HepG2 (cell line): ENCODE data around the gene SSX2IP. TPM values are rescaled to one million over a fixed set of nuclear protein-coding genes. Genes with fewer than 3 reads are reported as not detected.

Experiments used
- ATAC-seq: fragments of 200-7000 bp; cut with Tn5 transposase; 3 replicates; pipeline ENCODE4 v1.9.1; 2020; ENCODE audit warnings: mild to moderate bottlenecking, moderate library complexity
- BruUV-seq: library from RNA; stranded (reverse); fragments of 400-500 nt; replicated peaks from 2 replicates; lab custom pipeline; 2021; lab: Mats Ljungman, UMichigan
- CTCF ChIA-PET: fragments of 300-600 bp; formaldehyde crosslinking; extraction: SDS; loops from one replicate; lab custom pipeline; 2021; ENCODE audit warnings: low total read pairs, inconsistent platforms, low intra/inter-chr PET ratio; lab: Yijun Ruan, JAX
- POLR2A ChIA-PET: fragments of 350-600 bp; sonication (Branson Sonifier 250); formaldehyde crosslinking; loops from one replicate; lab custom pipeline; 2020; ENCODE audit warnings: antibody characterized with exemption, inconsistent platforms; lab: Yijun Ruan, JAX
- DNase-seq: peaks from one replicate; pipeline ENCODE4 v3.0.0-alpha.2; 2015; ENCODE audit warnings: low spot score
- FAIRE-seq: peaks from 3 replicates; lab custom pipeline; 2011; peaks lifted over from hg19 to GRCh38; lab: Jason Lieb, UNC
- H2AFZ ChIP-seq: one replicate; pipeline ENCODE4 v1.6.1; 2011; ENCODE audit warnings: low read length, inconsistent platforms
- H3K27ac ChIP-seq: fragments of 300-600 bp; 3 replicates; pipeline ENCODE4 v1.8.0; 2011; ENCODE audit warnings: mixed run types, mild to moderate bottlenecking, mixed read lengths, low read length, inconsistent platforms; ENCODE audit not compliant: insufficient read depth; ENCODE audit errors: extremely low read length
- H3K27me3 ChIP-seq, 2 experiments: fragments of 200-600 bp in 1 of 2; 2 replicates in 1 of 2; 3 replicates in 1 of 2; pipeline versions ENCODE4 v1.6.0 to v1.8.0; 2011; ENCODE audit warnings: low read length in 2 of 2, mild to moderate bottlenecking in 2 of 2, moderate library complexity in 2 of 2, inconsistent platforms in 1 of 2; ENCODE audit not compliant: insufficient read depth in 2 of 2, control insufficient read depth in 1 of 2
- H3K36me3 ChIP-seq, 2 experiments: fragments of 200-600 bp in 1 of 2; replicated peaks in 1 of 2; 2 replicates in 1 of 2; 3 replicates in 1 of 2; pipeline versions ENCODE4 v1.5.1 to v1.8.0; 2011; ENCODE audit warnings: low read length in 2 of 2, inconsistent platforms in 1 of 2; ENCODE audit not compliant: insufficient read depth in 2 of 2, control insufficient read depth in 1 of 2
- H3K4me1 ChIP-seq: 2 replicates; pipeline ENCODE4 v1.5.1; 2012; ENCODE audit warnings: low read length, inconsistent platforms; ENCODE audit not compliant: insufficient read depth
- H3K4me2 ChIP-seq: 2 replicates; pipeline ENCODE4 v1.6.0; 2011; ENCODE audit warnings: low read depth, low read length, inconsistent platforms
- H3K4me3 ChIP-seq, 3 experiments: fragments of 200-600 bp in 1 of 3; sonication (generic), shearing (Covaris generic) in 1 of 3; replicated peaks in 1 of 3; 2 replicates each; pipeline ENCODE4 v1.5.1; 2011 to 2016; ENCODE audit warnings: low read length in 3 of 3, inconsistent platforms in 2 of 3, low read depth in 2 of 3, mild to moderate bottlenecking in 2 of 3, control low read depth in 1 of 3, mixed read lengths in 1 of 3; ENCODE audit not compliant: insufficient read depth in 1 of 3
- H3K79me2 ChIP-seq: one replicate; pipeline ENCODE4 v1.6.1; 2011; ENCODE audit warnings: low read length, inconsistent platforms; ENCODE audit not compliant: insufficient read depth
- H3K9ac ChIP-seq: 2 replicates; pipeline ENCODE4 v1.6.0; 2011; ENCODE audit warnings: mild to moderate bottlenecking, low read depth, low read length, inconsistent platforms; ENCODE audit not compliant: insufficient read depth
- H3K9me3 ChIP-seq: 2 replicates; pipeline ENCODE4 v1.5.1; 2012; ENCODE audit warnings: mild to moderate bottlenecking, low read length
- H4K20me1 ChIP-seq: 2 replicates; pipeline ENCODE4 v1.6.0; 2011; ENCODE audit warnings: inconsistent platforms, mild to moderate bottlenecking, low read length, moderate library complexity; ENCODE audit not compliant: insufficient read depth
- ARID5B ChIP-seq: IDR thresholded peaks from 2 replicates; pipeline ENCODE4 v1.4.0; 2020; ENCODE audit warnings: mild to moderate bottlenecking, missing genetic modification reagents
- CHD2 ChIP-seq: IDR thresholded peaks from 2 replicates; pipeline ENCODE4 v1.6.1; 2011; ENCODE audit warnings: low read depth, low read length, improper control_type of control experiment
- HOMEZ ChIP-seq: IDR thresholded peaks from 2 replicates; pipeline ENCODE4 v1.6.1; 2016; ENCODE audit warnings: low read depth
- IRX3 ChIP-seq: sonication (generic); formaldehyde crosslinking; IDR thresholded peaks from 2 replicates; pipeline ENCODE4 v1.8.1; 2023; ENCODE audit warnings: mild to moderate bottlenecking, low read depth, missing genetic modification reagents, borderline replicate concordance
- MEIS2 ChIP-seq: sonication (generic); formaldehyde crosslinking; IDR thresholded peaks from 2 replicates; pipeline ENCODE4 v1.9.0; 2021; ENCODE audit warnings: mild to moderate bottlenecking, missing genetic modification reagents
- PRMT3 ChIP-seq: sonication (generic); formaldehyde crosslinking; IDR thresholded peaks from 2 replicates; pipeline ENCODE4 v1.8.1; 2022; ENCODE audit warnings: low read depth, mild to moderate bottlenecking, moderate library complexity, missing genetic modification reagents, borderline replicate concordance
- REPIN1 ChIP-seq: sonication (generic); formaldehyde crosslinking; IDR thresholded peaks from 2 replicates; pipeline ENCODE4 v1.8.0; 2022; ENCODE audit warnings: missing genetic modification reagents, low read depth, mild to moderate bottlenecking, borderline replicate concordance
- SAFB2 ChIP-seq: sonication (generic); formaldehyde crosslinking; IDR thresholded peaks from 2 replicates; pipeline ENCODE4 v1.5.1; 2020; ENCODE audit warnings: missing genetic modification reagents, low read depth, mild to moderate bottlenecking, borderline replicate concordance
- WIZ ChIP-seq: sonication (generic); formaldehyde crosslinking; IDR thresholded peaks from 2 replicates; pipeline ENCODE4 v1.5.1; 2020; ENCODE audit warnings: mild to moderate bottlenecking, missing genetic modification reagents
- ZBTB37 ChIP-seq: sonication (generic); formaldehyde crosslinking; IDR thresholded peaks from 2 replicates; pipeline ENCODE4 v1.4.0; 2020; ENCODE audit warnings: mild to moderate bottlenecking, missing genetic modification reagents
- ZNF343 ChIP-seq: sonication (generic); formaldehyde crosslinking; IDR thresholded peaks from 2 replicates; pipeline ENCODE4 v1.4.0; 2020; ENCODE audit warnings: mild to moderate bottlenecking, missing genetic modification reagents
- ZNF362 ChIP-seq: sonication (generic); formaldehyde crosslinking; IDR thresholded peaks from 2 replicates; pipeline ENCODE4 v1.4.0; 2020; ENCODE audit warnings: missing genetic modification reagents, mild to moderate bottlenecking, borderline replicate concordance
- ZNF552 ChIP-seq: sonication (generic); formaldehyde crosslinking; IDR thresholded peaks from 2 replicates; pipeline ENCODE4 v1.9.0; 2022; ENCODE audit warnings: missing genetic modification reagents, mild to moderate bottlenecking, borderline replicate concordance
- ZNF773 ChIP-seq: sonication (generic); formaldehyde crosslinking; IDR thresholded peaks from 2 replicates; pipeline ENCODE4 v1.4.0; 2020; ENCODE audit warnings: missing genetic modification reagents, borderline replicate concordance
- WGBS: methylation state at CpG from one replicate; pipeline ENCODE4 v1.1.6; 2017; ENCODE audit warnings: low lambda C conversion rate; 5-methylcytosine and 5-hydroxymethylcytosine counted together
- in situ Hi-C: cut with HindIII; loops from 2 replicates; pipeline ENCODE4 v1.10.0; 2017; ENCODE audit warnings: low pct_unique_long_range_greater_than_20kb; ENCODE audit not compliant: extremely low pct_ligation_motif_present
- intact Hi-C: fragments of 100-400 bp; cut with micrococcal nuclease; formaldehyde crosslinking; loops from one replicate; pipeline ENCODE4 v1.10.0; 2022; ENCODE audit not compliant: unreplicated experiment
- polyA plus RNA-seq, 8 experiments: library from polyadenylated mRNA; depleted of rRNA in 3 of 8; stranded (reverse) in 7 of 8; unstranded in 1 of 8; fragments of >200 nt; fragmentation: Illumina TruSeq in 4 of 8; extraction: Trizol in 4 of 8; gene quantifications; 2 replicates each; pipeline versions ENCODE4 v1.2.1 to v1.2.3, GENCODE V29; 2011 to 2016; ENCODE audit warnings: low read depth in 4 of 8, missing spikeins in 1 of 8, mixed read lengths in 1 of 8; ENCODE audit not compliant: insufficient read depth in 1 of 8
- total RNA-seq, 5 experiments: library from RNA; depleted of rRNA; stranded (reverse); fragments of >200 nt; fragmentation: Illumina TruSeq; extraction: Trizol; gene quantifications; 2 replicates each; pipeline ENCODE4 v1.2.3, GENCODE V29; 2016; ENCODE audit warnings: low read depth in 1 of 5

SSX2IP gene
- total and polyA plus RNA-seq, 2 of the 13 experiments (the other 11 are each of a cell fraction or from before 2014, with no cell fraction given) = 2.7 to 23.7 TPM

DNA sequence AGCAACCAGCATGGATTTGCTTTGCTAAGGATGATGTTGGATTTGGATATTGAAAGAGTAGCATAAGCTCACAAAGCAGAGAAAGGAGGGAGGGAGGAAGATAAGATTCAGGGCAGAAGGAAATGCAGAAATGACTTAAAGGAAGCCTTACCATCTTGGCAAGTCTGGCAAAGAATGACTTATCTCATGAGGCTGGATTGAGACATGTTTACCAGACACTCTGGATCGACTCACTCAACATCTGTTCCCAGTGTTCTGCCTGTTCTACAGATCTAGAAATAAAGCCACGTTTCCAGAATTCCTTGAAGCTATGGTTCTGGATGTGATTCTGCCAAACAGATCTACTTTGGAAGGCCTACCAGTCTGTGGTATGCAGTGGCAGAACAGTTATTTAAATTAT, 77.2 kb downstream of the SSX2IP start (continued):
- TF ChIP-seq ARID5B (CRISPR knock-in tag) = no peak
- TF ChIP-seq, all 625 proteins: peak for 0

- ChIA-PET CTCF (no interaction called here), POLR2A (interaction anchor here (0.5 kb wide), 1 partner anchor 13 kb away, joined by 3 read pairs; no protein-coding TSS in a partner anchor)
- Histone ChIP-seq H3K36me3 (no peaks in the 10 kb centered on the region), H3K27ac (no peak overlapping the region), H2AFZ (no peak overlapping the region), H3K9me3 (peaks cover 27% of the 10 kb centered on the region), H3K4me3 (no peak overlapping the region), H3K4me1 (no peaks in the 10 kb centered on the region), H3K27me3 (no peaks in the 10 kb centered on the region; a peak in 1 of 5 replicates), H3K4me2 (no peak overlapping the region), H3K79me2 (no peaks in the 10 kb centered on the region), H3K9ac (no peak overlapping the region), H4K20me1 (no peaks in the 10 kb centered on the region)
- DNase-seq (no peak), FAIRE-seq (no peak), ATAC-seq (no peak)
- TF ChIP-seq IRX3 (CRISPR knock-in tag) (no peak), ZNF343 (no peak), REPIN1 (CRISPR knock-in tag) (no peak), ZBTB37 (CRISPR knock-in tag) (no peak), ZNF773 (no peak), ZNF552 (CRISPR knock-in tag) (no peak), SAFB2 (CRISPR knock-in tag) (no peak), WIZ (CRISPR knock-in tag) (no peak), MEIS2 (no peak), CHD2 (no peak), ZNF362 (CRISPR knock-in tag) (no peak), PRMT3 (CRISPR knock-in tag) (no peak), HOMEZ (CRISPR knock-in tag) (no peak)
- WGBS = 6% methylated on average over 3 of the region's 3 CpGs
- in situ Hi-C loops (loop anchor here (25.0 kb wide), 2 partner anchors 474 to 674 kb away; partner anchors contain the start of gene PRKACB), intact Hi-C loops (no loop called here)
- no TSS peak for BruUV-seq
These were observed 78.5 kb downstream of the SSX2IP start for GRCh38 chr1:84611796-84612195.
